ENCODE measurements around the gene SRRM2. TPM values are rescaled to one million over a fixed set of nuclear protein-coding genes. Genes with fewer than 3 reads are reported as not detected.

SRRM2 gene
- total RNA-seq, 2 experiments from 2014 or later = 1,187 to 1,199 TPM

DNA sequence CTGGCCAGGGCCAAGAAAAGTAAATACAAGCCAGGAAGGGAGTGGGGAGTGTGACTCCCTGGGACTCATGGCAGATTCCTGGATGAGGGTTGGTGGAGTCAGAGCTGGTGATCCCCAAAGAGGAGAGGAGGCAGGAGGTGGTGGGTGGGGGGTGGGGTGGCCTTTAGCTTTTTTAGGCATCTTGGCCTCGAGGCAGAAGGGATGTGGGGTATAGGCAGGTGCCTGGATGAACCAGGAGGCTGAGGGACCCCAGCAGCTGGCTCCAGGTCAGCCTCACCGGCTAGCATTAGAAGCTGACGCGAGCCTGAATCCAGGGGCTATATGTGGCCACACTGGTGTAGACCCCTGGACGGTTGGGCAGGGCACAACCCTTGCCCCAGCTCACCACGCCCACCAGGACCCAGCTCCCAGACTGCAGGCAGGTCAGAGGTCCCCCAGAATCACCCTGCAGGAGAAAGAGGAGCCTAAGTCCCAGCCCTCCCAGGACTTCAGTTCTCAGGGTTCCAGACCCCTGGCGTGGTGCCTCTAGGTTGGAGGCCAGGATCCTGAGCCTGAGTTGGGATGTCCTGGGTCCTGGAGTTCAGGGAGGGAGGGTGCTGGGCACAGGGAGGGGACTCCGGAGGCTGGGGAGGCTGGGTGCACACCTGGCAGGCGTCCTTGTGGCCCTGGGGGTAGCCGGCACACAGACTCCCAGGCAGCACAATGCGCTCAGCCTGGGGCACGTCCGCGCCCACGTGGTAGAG lies 32.1 kb downstream of the SRRM2 start:
- DNase-seq (peak in 1 of 14 experiments; percentile 46), ATAC-seq (ENCODE audit: poor library complexity) (no peak)
- Mint-ChIP-seq H3K4me3 (peak overlapping the region; percentile 93), H3K36me3 (ENCODE audit: low read depth) (no peaks in the 10 kb centered on the region), H3K27me3 (peaks cover 10% of the 10 kb centered on the region), H3K27ac (peak overlapping the region; percentile 68), H3K9me3 (no peaks in the 10 kb centered on the region), H3K4me1 (ENCODE audit: low read depth) (peaks cover 4% of the 10 kb centered on the region)
- Histone ChIP-seq H3K27ac (ENCODE audit: low read depth in 1 of 2, low read length in 2 of 2) (no peak overlapping the region), H3K4me3 (ENCODE audit: low read length) (peak overlapping the region; percentile 60), H3K27me3 (ENCODE audit: control insufficient read depth in 1 of 2, insufficient read depth in 2 of 2, low read length in 2 of 2) (peaks cover 3 to 10% of the 10 kb centered on the region in 2 experiments), H3K36me3 (ENCODE audit: insufficient read depth, low read length) (no peaks in the 10 kb centered on the region), H3K4me1 (ENCODE audit: insufficient read depth, low read length) (peaks cover 25% of the 10 kb centered on the region), H3K9me3 (ENCODE audit: control insufficient read depth in 1 of 2, insufficient read depth in 1 of 2, low read length in 2 of 2) (no peaks in the 10 kb centered on the region)
- CTCF ChIA-PET = no interaction called here
- TF ChIP-seq, protein P1, sequence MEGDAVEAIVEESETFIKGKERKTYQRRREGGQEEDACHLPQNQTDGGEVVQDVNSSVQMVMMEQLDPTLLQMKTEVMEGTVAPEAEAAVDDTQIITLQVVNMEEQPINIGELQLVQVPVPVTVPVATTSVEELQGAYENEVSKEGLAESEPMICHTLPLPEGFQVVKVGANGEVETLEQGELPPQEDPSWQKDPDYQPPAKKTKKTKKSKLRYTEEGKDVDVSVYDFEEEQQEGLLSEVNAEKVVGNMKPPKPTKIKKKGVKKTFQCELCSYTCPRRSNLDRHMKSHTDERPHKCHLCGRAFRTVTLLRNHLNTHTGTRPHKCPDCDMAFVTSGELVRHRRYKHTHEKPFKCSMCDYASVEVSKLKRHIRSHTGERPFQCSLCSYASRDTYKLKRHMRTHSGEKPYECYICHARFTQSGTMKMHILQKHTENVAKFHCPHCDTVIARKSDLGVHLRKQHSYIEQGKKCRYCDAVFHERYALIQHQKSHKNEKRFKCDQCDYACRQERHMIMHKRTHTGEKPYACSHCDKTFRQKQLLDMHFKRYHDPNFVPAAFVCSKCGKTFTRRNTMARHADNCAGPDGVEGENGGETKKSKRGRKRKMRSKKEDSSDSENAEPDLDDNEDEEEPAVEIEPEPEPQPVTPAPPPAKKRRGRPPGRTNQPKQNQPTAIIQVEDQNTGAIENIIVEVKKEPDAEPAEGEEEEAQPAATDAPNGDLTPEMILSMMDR (IDR thresholded peaks at IDR 0.05) = no peak
- intact Hi-C loops (cut with DNase I, micrococcal nuclease) = no loop called here
- POLR2A ChIA-PET = interaction anchor here (0.9 to 3.6 kb wide), 2 partner anchors 31 to 98 kb away, joined by 3 to 16 read pairs; partner anchors contain the start of genes FLYWCH2 and SRRM2

DNA sequence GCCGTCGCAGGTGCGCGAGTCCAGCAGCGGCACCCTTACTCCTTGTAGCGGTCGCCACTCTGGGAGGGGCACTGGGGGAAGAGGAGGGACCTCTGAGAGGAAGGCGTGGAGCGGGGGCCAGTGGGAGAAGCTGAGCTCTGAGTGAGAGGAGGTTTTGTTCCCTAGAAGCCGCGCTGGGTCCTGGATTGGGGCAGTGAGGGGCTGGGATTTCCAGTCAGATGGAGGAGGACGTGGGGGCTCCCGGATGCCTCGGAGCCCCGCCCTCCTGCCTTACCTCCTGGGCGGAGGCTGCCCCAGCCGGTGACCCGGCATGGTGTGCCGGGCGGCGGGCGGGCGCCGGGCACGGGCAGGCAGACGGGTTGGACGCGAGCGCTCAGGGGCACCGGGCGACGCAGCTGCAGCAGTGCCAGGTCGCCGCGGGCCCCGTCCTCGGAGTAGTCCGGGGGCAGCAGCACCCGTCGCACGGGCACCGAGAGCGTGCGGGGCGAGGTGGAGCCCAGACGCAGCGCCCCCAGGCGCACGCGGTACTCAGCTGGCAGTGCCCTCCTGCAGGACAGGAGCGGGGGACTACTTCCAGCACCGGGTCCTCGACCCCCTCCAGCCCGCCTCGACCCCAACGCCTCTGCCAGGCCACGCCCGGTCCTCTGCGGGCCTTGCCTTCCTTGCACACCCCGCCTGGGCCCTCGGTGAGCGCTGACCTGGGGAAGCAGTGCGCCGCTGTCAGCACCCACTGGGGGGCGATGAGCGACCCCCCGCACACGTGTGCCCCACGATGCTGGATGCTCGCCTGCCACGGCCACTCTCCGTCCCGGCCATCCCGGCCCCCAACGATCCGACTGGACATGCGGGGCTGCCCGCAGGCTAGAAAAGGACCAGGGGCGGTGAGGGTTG lies 32.9 kb downstream of the SRRM2 start:
- Mint-ChIP-seq H3K27me3 (peaks cover 16% of the 10 kb centered on the region), H3K4me3 (peak overlapping the region; percentile 93), H3K4me1 (ENCODE audit: low read depth) (peaks cover 4% of the 10 kb centered on the region), H3K9me3 (no peaks in the 10 kb centered on the region), H3K27ac (peak overlapping the region; percentile 68), H3K36me3 (ENCODE audit: low read depth) (no peaks in the 10 kb centered on the region)
- ATAC-seq (ENCODE audit: poor library complexity) = peak; percentile 71
- ChIA-PET CTCF (no interaction called here), POLR2A (interaction anchor here (0.9 to 3.6 kb wide), 2 partner anchors 32 to 98 kb away, joined by 3 to 16 read pairs; partner anchors contain the start of genes FLYWCH2 and SRRM2)
- no peak overlapping the region for H3K27ac ChIP-seq (ENCODE audit: low read depth in 1 of 2, low read length in 2 of 2)
- TF ChIP-seq, protein P1 (IDR thresholded peaks at IDR 0.05) = peak; percentile 47
- intact Hi-C loops (cut with DNase I, micrococcal nuclease) = no loop called here
- peak in 9 of 14 experiments; percentile 19 to 67 (median 35) for DNase-seq
- H3K9me3 ChIP-seq (ENCODE audit: control insufficient read depth in 1 of 2, insufficient read depth in 1 of 2, low read length in 2 of 2) = no peaks in the 10 kb centered on the region
- H3K4me1 ChIP-seq (ENCODE audit: insufficient read depth, low read length) = peaks cover 24% of the 10 kb centered on the region
- no peaks in the 10 kb centered on the region for H3K36me3 ChIP-seq (ENCODE audit: insufficient read depth, low read length)
- H3K27me3 ChIP-seq (ENCODE audit: control insufficient read depth in 1 of 2, insufficient read depth in 2 of 2, low read length in 2 of 2) = peaks cover 5 to 16% of the 10 kb centered on the region in 2 experiments
- peak overlapping the region; percentile 60 for H3K4me3 ChIP-seq (ENCODE audit: low read length)

DNA sequence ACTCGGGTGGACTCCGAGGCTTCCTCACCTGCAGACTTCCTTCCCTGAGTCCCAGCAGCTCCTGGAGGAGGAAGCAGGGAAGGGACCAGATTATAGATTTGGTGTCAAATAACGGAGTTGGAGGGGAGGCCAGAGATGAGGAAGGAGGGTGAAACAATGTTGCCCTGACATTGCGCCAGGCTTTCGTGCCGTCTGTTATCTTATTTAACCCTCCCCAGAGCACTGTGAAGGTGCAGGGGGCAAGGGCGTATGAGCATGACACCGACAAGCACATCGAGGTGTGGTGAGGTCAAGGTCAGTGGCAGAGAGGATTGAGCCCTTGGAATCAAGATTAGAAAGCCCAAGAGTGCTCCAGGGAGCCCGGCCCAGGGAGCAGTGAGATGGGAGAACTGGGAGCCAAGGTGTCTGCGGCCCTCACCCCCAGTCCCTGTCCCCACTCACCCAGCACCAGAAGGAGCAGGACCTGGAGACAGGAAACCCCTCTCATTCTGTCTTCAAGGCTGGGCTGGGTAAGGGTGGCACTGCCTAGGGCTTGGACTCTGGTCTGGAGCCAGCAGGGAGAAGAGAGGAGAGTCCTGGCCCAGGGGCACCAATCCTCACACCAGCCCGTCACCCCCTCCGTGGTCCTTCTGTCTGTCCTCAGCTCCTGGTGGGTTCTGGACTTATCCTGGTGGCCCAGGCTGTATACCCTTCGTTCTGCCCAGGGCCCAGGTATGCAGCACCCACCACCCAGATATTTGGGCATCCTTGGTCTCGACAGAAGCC lies 33.8 kb downstream of the SRRM2 start:
- Histone ChIP-seq H3K4me1 (ENCODE audit: insufficient read depth, low read length) (peaks cover 24% of the 10 kb centered on the region), H3K27me3 (ENCODE audit: control insufficient read depth in 1 of 2, insufficient read depth in 2 of 2, low read length in 2 of 2) (peaks cover 5 to 16% of the 10 kb centered on the region in 2 experiments), H3K9me3 (ENCODE audit: control insufficient read depth in 1 of 2, insufficient read depth in 1 of 2, low read length in 2 of 2) (no peaks in the 10 kb centered on the region), H3K36me3 (ENCODE audit: insufficient read depth, low read length) (no peaks in the 10 kb centered on the region), H3K4me3 (ENCODE audit: low read length) (peak overlapping the region; percentile 60), H3K27ac (ENCODE audit: low read depth in 1 of 2, low read length in 2 of 2) (no peak overlapping the region)
- H3K9me3 Mint-ChIP-seq = no peaks in the 10 kb centered on the region
- TF ChIP-seq, protein P1 (IDR thresholded peaks at IDR 0.05) = no peak
- H3K36me3 Mint-ChIP-seq (ENCODE audit: low read depth) = no peaks in the 10 kb centered on the region
- peaks cover 4% of the 10 kb centered on the region for H3K4me1 Mint-ChIP-seq (ENCODE audit: low read depth)
- DNase-seq (peak in 1 of 14 experiments; percentile 26), ATAC-seq (ENCODE audit: poor library complexity) (no peak)
- ChIA-PET CTCF (no interaction called here), POLR2A (interaction anchor here (1.8 to 3.6 kb wide), 2 partner anchors 8 to 33 kb away, joined by 7 to 16 read pairs; partner anchors contain the start of gene SRRM2)
- H3K4me3 Mint-ChIP-seq = peak overlapping the region; percentile 27
- H3K27me3 Mint-ChIP-seq = peaks cover 25% of the 10 kb centered on the region
- intact Hi-C loops (cut with DNase I, micrococcal nuclease) = no loop called here
- no peak overlapping the region for H3K27ac Mint-ChIP-seq
